GM21367 (cell line): ENCODE measurements around the gene CRHR2.
"Not testable (repeated sequence)": the region's sequence is repeated elsewhere in the genome, so short reads cannot be mapped to it uniquely, and the experiment has no call there.

ENCODE experiments used
- ATAC-seq: cut with Tn5 transposase; IDR thresholded peaks from one replicate; pipeline ENCODE4 v1.9.1; 2021; ENCODE audit not compliant: unreplicated experiment

CRHR2 gene

DNA sequence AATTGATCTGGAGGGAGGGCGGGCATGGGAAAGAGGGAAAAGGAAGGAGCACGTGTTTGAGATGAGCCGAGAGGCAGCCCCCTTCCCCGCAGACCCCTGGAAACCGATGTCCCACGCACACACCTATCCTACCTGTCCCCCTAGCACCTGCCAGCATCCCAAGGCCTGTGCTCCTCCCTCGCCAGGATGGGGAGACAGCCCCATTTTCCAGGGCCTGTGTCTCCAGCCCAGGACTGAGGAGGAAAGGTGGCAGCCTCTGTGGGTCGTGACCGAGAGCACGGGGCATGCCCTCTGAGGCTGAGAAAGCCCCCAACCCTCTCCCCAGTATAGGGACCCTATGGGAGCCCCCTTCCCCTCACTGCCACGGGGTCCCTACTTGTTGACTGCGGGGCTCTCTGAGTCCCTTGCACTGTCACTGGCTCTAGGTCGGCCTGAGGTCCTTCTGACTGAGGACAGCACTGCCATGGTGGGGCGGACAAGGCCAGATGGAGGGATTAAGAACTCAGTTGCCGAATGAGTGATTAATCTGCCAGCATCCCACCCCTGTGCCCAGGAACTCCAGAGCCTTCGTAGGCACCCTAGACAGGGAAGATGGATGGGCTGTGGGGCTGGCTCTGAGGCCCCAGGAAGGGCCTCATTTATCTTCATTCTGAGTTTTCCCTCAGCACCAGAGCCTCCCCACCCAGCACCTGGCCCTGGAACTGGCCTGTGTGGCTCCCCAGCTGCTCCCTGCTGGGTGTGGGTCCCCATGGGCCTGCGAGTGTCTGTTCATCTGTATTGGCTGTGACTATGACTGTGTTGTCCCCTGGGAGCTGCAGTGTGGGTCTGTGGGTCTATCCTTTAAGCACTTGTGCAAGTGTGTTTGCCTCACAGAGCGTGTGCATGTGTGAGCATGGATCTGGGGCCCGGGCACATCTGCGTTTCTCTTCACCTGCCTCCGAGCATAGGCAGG is 26.0 kb downstream of the CRHR2 start:
- no peak for ATAC-seq

GRCh38 chr7:30655096-30655970 is 26.9 kb downstream of the CRHR2 start:
- no peak for ATAC-seq

DNA sequence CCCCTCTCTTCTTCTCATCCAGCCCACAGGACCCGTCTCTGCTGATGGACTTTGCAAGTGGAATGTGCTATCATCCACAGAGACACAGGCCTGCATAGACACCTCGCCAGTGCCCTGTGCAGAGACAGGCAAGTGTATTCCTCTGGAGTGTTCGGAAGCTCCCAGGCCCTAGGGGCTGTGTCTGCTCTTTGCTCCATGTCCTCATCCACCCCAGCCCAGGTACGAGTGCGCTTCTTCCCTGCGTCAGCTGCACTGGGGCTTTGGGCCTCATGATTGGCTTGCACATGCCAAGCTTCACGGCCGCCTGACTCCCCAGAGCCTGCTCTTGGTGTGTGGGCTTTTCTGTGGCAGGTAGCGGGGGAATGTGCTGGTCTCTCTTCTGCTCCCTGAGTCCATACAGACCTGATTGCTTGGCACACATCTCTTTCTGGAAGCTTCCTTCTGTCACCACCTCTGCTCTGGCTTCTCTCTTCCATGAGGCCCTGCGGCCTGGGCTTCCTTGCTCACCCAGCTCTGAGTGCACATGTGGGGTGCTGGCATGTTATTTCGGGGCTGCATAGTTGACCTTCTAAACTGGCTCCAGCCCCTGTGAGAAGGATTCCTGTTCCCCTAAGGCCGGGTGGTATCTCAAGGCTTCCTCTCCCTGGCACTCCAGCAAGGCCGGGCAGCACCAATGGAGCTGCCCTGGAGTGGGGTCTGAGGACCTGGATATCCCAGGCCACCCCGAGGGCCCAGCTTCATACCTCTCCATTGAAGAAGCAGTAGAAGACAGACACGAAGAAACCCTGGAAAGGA is 27.8 kb downstream of the CRHR2 start:
- no peak for ATAC-seq

DNA sequence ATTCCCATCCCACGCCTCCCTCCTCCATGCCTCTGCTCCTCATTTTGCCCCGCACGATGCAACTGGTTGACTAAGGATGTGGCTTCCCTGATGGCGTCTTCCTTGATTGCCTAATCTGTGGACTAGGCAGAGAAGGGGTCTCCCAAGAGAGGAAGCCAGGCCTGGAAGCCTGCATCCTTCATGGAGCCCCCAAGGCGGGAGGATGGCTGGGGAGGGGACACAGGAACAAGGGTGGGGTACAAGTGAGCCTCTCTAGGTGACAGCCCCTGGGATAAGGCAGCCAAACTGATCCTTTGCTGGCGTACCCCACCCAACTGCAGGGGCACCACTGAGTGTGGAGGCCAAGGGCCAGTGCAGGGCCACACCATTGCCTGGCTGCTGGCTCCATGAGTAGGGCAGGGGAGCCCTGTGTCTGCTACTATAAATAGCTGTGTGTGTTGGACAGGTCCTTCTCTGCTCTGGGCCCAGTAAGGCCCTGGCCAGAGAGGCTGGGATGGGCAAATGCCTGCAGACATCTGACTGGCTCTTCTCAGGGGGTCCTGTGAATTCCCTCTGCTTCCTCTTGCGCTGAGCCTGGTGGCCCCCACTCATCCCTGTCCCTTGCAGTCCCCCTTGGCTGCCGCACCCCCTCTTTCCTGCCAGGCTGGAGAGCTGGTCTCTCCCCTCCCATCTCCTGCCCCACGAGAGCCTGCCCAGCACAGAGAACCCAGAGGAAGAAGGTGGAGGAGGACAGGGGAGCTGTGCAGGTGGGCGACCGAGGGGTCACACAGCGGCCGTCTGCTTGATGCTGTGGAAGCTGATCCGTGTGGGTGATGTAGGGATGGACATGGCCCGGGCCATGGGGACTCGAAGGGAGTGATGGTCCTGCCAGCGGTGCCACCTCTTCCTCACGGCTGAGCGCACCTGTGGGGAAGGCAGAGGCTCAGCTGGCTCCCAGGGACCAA is 29.3 kb downstream of the CRHR2 start:
- no peak for ATAC-seq

GRCh38 chr7:30652132-30652531 is 30.1 kb downstream of the CRHR2 start:
- no peak for ATAC-seq

- no peak for ATAC-seq
Measured at GRCh38 chr7:30650421-30650808, 31.8 kb downstream of the CRHR2 start.

- ATAC-seq: no peak
Measured at GRCh38 chr7:30649717-30650420, 32.4 kb downstream of the CRHR2 start.

DNA sequence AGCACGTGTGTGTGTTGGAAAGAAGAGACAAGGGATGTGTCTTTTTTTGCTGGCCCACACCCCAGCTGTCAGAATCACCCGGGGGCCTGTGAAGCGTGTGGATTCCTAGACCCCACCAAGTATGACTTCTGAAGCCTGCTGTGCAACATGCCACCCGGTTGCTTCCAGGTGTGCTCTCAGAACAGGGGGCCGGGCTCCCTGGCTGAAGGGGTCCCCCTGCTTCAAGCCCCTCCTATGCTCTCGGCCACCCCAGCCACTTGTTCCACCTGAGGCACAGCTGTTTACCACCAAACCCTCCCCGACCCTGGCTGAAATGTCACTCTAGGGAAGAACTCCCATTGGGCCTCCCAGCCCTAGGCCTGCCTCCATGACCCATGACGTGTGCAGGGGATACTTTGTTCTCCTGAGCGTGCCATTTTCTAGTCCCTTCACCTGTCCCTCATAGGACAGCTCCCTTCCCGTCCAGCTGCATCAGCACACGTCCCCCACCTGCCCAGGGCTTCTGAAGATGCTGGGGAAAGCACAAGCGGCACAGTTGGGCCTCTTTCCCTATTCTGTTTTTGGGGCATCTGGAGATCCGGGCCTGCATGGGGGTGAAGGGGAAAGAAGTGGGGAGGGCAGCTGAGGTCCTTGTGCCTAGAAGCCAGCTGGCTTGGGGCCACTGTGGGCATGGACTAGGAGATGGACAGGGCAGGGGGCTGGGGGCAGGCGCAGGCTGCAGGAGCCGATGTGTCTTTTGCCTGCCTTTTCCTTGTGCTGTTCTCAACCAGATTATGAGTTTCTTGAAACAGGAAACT is 33.3 kb downstream of the CRHR2 start:
- no peak for ATAC-seq

GRCh38 chr7:30647589-30648364 is 34.5 kb downstream of the CRHR2 start:
- no peak for ATAC-seq

DNA sequence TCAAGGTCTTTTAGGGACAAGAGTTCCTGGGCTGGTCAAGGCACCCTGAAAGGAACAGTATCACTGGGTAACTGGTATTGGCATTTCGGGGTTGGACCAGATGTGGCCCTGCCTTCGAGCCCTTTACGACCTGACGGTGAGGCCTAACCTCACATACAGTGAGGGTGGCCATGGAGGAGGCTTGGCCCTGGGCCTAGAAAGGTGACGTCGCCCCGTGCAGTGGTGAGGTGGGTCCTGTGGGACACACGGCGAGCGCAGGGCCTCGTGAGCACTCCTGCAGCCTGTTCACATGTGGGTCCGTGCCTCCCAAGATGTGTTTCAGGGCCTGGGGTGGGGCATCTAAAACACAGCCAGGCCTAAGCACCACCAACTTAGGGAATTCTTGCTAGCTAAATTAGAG is 36.1 kb downstream of the CRHR2 start:
- ATAC-seq: no peak

DNA sequence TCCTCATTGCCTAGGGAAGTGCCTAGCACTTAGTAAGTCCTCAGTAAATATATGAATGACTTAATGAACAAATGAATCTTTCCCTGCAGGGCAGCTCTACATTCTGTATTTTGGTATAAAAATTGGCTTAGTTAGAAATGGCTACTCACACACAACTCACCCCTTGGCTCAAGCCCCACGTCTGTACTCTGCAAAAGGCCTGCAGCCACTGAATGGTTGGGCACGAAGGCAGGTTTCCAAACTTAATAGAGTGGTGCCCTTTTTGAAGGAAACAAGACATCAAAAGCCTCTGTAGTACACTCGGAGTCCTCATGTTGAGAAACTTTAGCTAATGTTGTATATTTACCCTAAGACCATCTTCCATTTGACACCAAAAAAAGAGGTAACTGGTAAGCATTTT is 36.6 kb downstream of the CRHR2 start:
- ATAC-seq: no peak

DNA sequence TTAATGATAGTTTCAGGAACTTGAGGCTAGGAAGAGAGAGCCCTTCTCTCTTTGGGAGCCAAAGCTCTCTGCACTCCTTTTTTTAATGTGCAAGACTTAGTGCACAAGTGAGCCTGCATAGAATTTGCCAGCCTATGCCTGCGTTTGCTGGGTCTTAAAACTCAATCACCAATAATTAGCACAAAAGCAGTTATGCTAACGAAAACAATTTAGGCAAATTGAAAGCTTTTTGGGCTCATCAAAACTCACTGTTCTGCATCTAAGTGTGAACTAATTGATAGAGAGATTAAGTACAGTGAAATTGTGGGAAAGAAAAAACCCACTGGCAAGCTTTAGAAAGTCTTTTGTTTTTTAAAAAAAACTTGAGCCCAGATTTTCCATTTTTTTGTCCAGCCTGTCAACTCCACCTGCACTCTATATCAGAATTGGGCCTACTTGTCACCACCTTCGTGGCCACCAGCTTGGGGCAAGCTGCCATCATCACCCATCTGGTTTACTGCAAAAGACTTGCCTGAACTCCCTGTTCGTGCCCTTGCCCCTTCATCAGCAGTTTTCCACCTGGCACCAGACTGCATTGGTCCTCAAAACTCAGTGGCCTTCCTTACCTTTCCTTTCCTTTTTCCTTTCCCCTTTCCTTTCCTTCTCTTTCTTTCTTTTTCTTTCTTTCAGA is 37.8 kb downstream of the CRHR2 start:
- ATAC-seq: no peak

GRCh38 chr7:30642789-30643188 is 39.5 kb downstream of the CRHR2 start:
- ATAC-seq: no peak

- ATAC-seq: not testable (repeated sequence)
Measured at GRCh38 chr7:30642322-30642721, 39.9 kb downstream of the CRHR2 start.

- no peak for ATAC-seq
Measured at GRCh38 chr7:30635798-30636197, 46.5 kb downstream of the CRHR2 start.

DNA sequence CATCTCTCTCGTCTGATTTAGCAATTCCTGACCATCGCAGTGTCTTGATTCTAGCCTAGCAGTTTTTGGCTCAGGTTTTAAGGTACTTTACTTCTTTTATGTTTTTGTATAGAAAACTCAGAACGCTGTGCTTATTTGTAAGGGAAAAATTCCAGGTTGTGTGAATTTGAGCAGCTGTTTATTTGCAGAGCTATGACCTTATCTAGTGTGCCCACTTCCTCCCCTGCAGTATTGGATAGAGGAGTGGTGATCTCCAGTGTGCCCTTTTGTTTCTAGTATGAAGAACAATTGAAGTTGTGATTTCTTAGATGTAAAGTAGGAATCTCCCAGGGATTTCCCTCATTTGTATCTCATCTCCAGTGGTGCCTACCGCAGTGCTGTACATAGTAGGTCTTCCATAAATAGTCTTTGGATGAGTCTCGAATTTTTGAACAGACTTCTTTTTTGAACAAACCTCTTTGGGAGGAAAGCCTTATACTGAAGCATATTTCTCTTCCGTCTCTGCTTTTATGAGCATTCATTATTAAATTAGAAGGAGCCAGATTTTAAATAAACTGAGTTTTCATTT is 47.5 kb downstream of the CRHR2 start:
- no peak for ATAC-seq

GRCh38 chr7:30634193-30634626 is 48.0 kb downstream of the CRHR2 start:
- ATAC-seq: no peak
